HuH-7 (cell line): ENCODE data around the gene PCF11.
"Not testable (repeated sequence)": the region's sequence is repeated elsewhere in the genome, so short reads cannot be mapped to it uniquely, and the experiment has no call there.

Source experiments
- DNase-seq: peaks from one replicate; pipeline ENCODE4 v3.0.0; 2011; ENCODE audit warnings: low spot score

The PCF11 gene

GRCh38 chr11:83156996-83157593 lies at the start of gene PCF11:
Gene PCF11 (plus strand): TSS chr11:83157131. CDS start chr11:83157440, 309 bp downstream.
- DNase-seq, result peak; percentile 84

- no peak for DNase-seq
These were observed 44.0 kb upstream of the PCF11 start for GRCh38 chr11:83112886-83113285.

GRCh38 chr11:83115026-83115425 lies 41.9 kb upstream of the PCF11 start:
- no peak for DNase-seq

GRCh38 chr11:83115551-83115950 lies 41.4 kb upstream of the PCF11 start:
- DNase-seq, result no peak

GRCh38 chr11:83116015-83116641 lies 40.8 kb upstream of the PCF11 start:
- DNase-seq, result no peak

GRCh38 chr11:83118814-83119213 lies 38.1 kb upstream of the PCF11 start:
- DNase-seq, result no peak

GRCh38 chr11:83119216-83119615 lies 37.7 kb upstream of the PCF11 start:
- no peak for DNase-seq

GRCh38 chr11:83120327-83120726 lies 36.6 kb upstream of the PCF11 start:
- DNase-seq, result no peak

- DNase-seq, result no peak
These were observed 34.9 kb upstream of the PCF11 start for GRCh38 chr11:83122050-83122449.

GRCh38 chr11:83122766-83123165 lies 34.2 kb upstream of the PCF11 start:
- no peak for DNase-seq

GRCh38 chr11:83124636-83125424 lies 32.1 kb upstream of the PCF11 start:
- DNase-seq, result no peak

- no peak for DNase-seq
These were observed 31.4 kb upstream of the PCF11 start for GRCh38 chr11:83125577-83125976.

GRCh38 chr11:83127310-83127637 lies 29.7 kb upstream of the PCF11 start:
- DNase-seq, result no peak

GRCh38 chr11:83132191-83132590 lies 24.7 kb upstream of the PCF11 start:
- DNase-seq, result no peak

- not testable (repeated sequence) for DNase-seq
These were observed 23.7 kb upstream of the PCF11 start for GRCh38 chr11:83133266-83133665.

- DNase-seq, result no peak
These were observed 17.6 kb upstream of the PCF11 start for GRCh38 chr11:83139310-83139709.

GRCh38 chr11:83140691-83141455 lies 16.1 kb upstream of the PCF11 start:
- DNase-seq, result no peak

- DNase-seq, result no peak
These were observed 9.0 kb upstream of the PCF11 start for GRCh38 chr11:83147895-83148294.

- no peak for DNase-seq
These were observed 6.5 kb upstream of the PCF11 start for GRCh38 chr11:83150450-83150849.

GRCh38 chr11:83151274-83151977 lies 5.5 kb upstream of the PCF11 start:
- DNase-seq, result no peak

GRCh38 chr11:83152264-83152663 lies 4.7 kb upstream of the PCF11 start:
- DNase-seq, result no peak

- no peak for DNase-seq
These were observed 3.2 kb upstream of the PCF11 start for GRCh38 chr11:83153764-83154163.
